Mesendoderm (in vitro differentiated cells): ENCODE data around the gene EPGN.
A peak's percentile ranks its signal among the peaks of the same experiment; 100 is the strongest.

Source experiments
- DNase-seq: peaks from one replicate; pipeline ENCODE4 v3.0.0; 2013
- H2AK5ac ChIP-seq: 2 replicates; pipeline ENCODE4 v1.6.1; 2013; ENCODE audit warnings: low read length, inconsistent platforms
- H2BK120ac ChIP-seq: 2 replicates; pipeline ENCODE4 v1.6.1; 2013; ENCODE audit warnings: low read depth, mild to moderate bottlenecking, low read length, moderate library complexity, mixed read lengths
- H2BK15ac ChIP-seq: replicated peaks from 2 replicates; pipeline ENCODE4 v1.6.1; 2013; ENCODE audit warnings: low read depth, mild to moderate bottlenecking, moderate library complexity
- H2BK5ac ChIP-seq: 2 replicates; pipeline ENCODE4 v1.6.1; 2013; ENCODE audit warnings: low read length, inconsistent platforms
- H3K18ac ChIP-seq: 2 replicates; pipeline ENCODE4 v1.6.1; 2013; ENCODE audit warnings: mild to moderate bottlenecking, low read length, mixed read lengths
- H3K23ac ChIP-seq: one replicate; pipeline ENCODE4 v1.6.1; 2013; ENCODE audit warnings: low read length
- H3K27ac ChIP-seq: 2 replicates; pipeline ENCODE4 v1.5.1; 2013; ENCODE audit warnings: low read depth, mild to moderate bottlenecking, inconsistent platforms, low read length, moderate library complexity
- H3K27me3 ChIP-seq: 2 replicates; pipeline ENCODE4 v1.6.1; 2013; ENCODE audit warnings: low read length, control low read depth, mild to moderate bottlenecking, inconsistent platforms; ENCODE audit not compliant: insufficient read depth, poor library complexity
- H3K36me3 ChIP-seq: 2 replicates; pipeline ENCODE4 v1.6.1; 2013; ENCODE audit warnings: low read length, inconsistent platforms; ENCODE audit not compliant: control insufficient read depth, insufficient read depth
- H3K4ac ChIP-seq: one replicate; pipeline ENCODE4 v1.6.1; 2013; ENCODE audit warnings: low read depth, mild to moderate bottlenecking, low read length, moderate library complexity
- H3K4me1 ChIP-seq: 2 replicates; pipeline ENCODE4 v1.6.1; 2013; ENCODE audit warnings: low read depth, low read length, inconsistent platforms; ENCODE audit not compliant: control insufficient read depth
- H3K4me2 ChIP-seq: 2 replicates; pipeline ENCODE4 v1.6.1; 2013; ENCODE audit warnings: low read length
- H3K4me3 ChIP-seq: 2 replicates; pipeline ENCODE4 v1.5.1; 2013; ENCODE audit warnings: mild to moderate bottlenecking, low read length
- H3K56ac ChIP-seq: one replicate; pipeline ENCODE4 v1.6.1; 2013; ENCODE audit warnings: low read length
- H3K79me1 ChIP-seq: 2 replicates; pipeline ENCODE4 v1.6.1; 2013; ENCODE audit warnings: low read length, inconsistent platforms
- H3K79me2 ChIP-seq: 2 replicates; pipeline ENCODE4 v1.6.1; 2013; ENCODE audit warnings: mild to moderate bottlenecking, low read length; ENCODE audit not compliant: control insufficient read depth, insufficient read depth
- H3K9ac ChIP-seq: 2 replicates; pipeline ENCODE4 v1.6.1; 2013; ENCODE audit warnings: low read length, inconsistent platforms
- H4K5ac ChIP-seq: one replicate; pipeline ENCODE4 v1.6.1; 2013; ENCODE audit warnings: low read length
- H4K8ac ChIP-seq: one replicate; pipeline ENCODE4 v1.6.1; 2013; ENCODE audit warnings: low read depth, mild to moderate bottlenecking, control low read depth, low read length, moderate library complexity
- WGBS: extraction: QIAGEN DNeasy Blood & Tissue Kit; methylation state at CpG from one replicate; pipeline ENCODE4 v1.1.7; 2013; ENCODE audit warnings: low lambda C conversion rate, missing lambda C conversion rate; ENCODE audit not compliant: insufficient coverage; ENCODE audit errors: extremely low coverage; 5-methylcytosine and 5-hydroxymethylcytosine counted together

The EPGN gene

DNA sequence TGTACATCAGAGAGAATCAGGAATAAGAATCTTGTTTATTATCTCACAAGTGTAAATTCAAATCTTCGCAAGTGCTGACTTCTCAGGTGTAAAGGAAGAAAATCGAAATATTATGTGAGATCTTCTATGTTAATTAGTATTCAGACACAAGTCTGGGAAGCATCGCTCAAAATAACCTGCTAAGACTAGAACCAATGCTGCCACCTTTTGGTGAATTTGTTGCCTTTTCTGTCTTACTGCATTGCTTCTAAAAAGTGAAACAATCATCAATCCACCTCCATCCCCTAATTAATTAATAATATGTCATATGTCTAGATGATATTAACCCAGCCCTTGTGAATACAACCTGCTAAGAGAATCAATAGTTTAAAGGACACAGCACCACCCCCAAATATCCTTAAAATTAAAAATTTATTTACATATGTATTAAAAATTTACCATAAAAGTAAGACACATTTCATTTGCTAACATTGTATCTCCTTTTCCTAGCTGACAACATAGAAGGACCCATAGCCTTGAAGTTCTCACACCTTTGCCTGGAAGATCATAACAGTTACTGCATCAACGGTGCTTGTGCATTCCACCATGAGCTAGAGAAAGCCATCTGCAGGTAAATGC lies 3.5 kb downstream of the EPGN start:
- H3K56ac ChIP-seq: no peak overlapping the region
- no peaks in the 10 kb centered on the region for H3K27me3 ChIP-seq
- no peaks in the 10 kb centered on the region for H3K4me1 ChIP-seq
- no peak overlapping the region for H3K9ac ChIP-seq
- H2AK5ac ChIP-seq: no peak overlapping the region
- H2BK15ac ChIP-seq: no peak overlapping the region
- H3K79me2 ChIP-seq: no peaks in the 10 kb centered on the region
- H3K79me1 ChIP-seq: no peaks in the 10 kb centered on the region
- H4K8ac ChIP-seq: no peak overlapping the region
- no CpG with 5 or more reads among the region's 4 CpGs for WGBS
- peak; percentile 68 for DNase-seq
- no peak overlapping the region for H3K4ac ChIP-seq
- H2BK5ac ChIP-seq: no peak overlapping the region
- H3K27ac ChIP-seq: no peak overlapping the region
- H4K5ac ChIP-seq: no peak overlapping the region
- no peak overlapping the region for H3K4me2 ChIP-seq
- no peak overlapping the region for H3K23ac ChIP-seq
- no peak overlapping the region for H3K18ac ChIP-seq
- H3K36me3 ChIP-seq: no peaks in the 10 kb centered on the region
- no peak overlapping the region for H2BK120ac ChIP-seq
- no peak overlapping the region for H3K4me3 ChIP-seq

DNA sequence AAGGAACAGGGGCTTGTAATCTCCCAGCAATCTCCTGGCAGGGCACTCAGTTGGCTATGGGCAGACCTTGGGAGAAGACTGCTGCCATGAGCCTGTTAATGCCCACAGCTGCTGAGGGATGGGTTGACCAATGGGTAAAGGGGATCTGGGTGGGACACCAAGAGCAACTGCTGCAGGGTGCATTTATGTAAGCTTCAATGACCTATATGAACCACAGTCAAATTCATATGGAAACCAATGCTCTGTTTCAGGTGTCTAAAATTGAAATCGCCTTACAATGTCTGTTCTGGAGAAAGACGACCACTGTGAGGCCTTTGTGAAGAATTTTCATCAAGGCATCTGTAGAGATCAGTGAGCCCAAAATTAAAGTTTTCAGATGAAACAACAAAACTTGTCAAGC lies 6.1 kb downstream of the EPGN start:
- Histone ChIP-seq H2BK5ac (no peak overlapping the region), H2BK120ac (no peak overlapping the region), H3K4me1 (no peaks in the 10 kb centered on the region), H3K23ac (no peak overlapping the region), H3K9ac (no peak overlapping the region), H3K18ac (no peak overlapping the region), H2BK15ac (no peak overlapping the region), H3K4me3 (no peak overlapping the region), H3K4me2 (no peak overlapping the region), H4K5ac (no peak overlapping the region), H3K4ac (no peak overlapping the region), H3K79me2 (no peaks in the 10 kb centered on the region), H2AK5ac (no peak overlapping the region), H3K56ac (no peak overlapping the region), H3K27ac (no peak overlapping the region), H4K8ac (no peak overlapping the region), H3K36me3 (no peaks in the 10 kb centered on the region), H3K79me1 (no peaks in the 10 kb centered on the region), H3K27me3 (no peaks in the 10 kb centered on the region)
- no peak for DNase-seq
- WGBS: no CpG with 5 or more reads among the region's 2 CpGs

DNA sequence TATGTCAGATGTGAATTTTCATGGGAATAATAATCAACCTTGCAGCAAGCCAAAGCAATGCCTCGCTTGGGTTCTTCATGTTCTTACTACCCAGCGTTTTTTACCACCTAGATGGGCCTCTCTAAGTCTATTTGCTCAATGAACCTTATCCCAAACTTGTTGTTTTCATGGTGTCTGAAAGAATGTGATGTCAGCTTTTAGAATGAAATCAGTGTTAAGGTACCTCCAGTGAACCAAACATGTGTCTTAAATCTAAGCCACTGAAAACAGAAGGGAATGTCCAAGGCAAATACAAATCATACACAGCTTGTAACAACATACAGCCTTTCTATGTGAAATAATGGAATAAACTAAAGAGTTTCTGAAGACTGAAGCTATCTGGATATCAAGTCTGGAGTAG lies 6.7 kb downstream of the EPGN start:
- H3K4me1 ChIP-seq: no peaks in the 10 kb centered on the region
- no peak overlapping the region for H3K4me3 ChIP-seq
- H3K4me2 ChIP-seq: no peak overlapping the region
- H3K79me2 ChIP-seq: no peaks in the 10 kb centered on the region
- no peak overlapping the region for H3K18ac ChIP-seq
- H3K27me3 ChIP-seq: no peaks in the 10 kb centered on the region
- no peak overlapping the region for H2BK15ac ChIP-seq
- H4K5ac ChIP-seq: no peak overlapping the region
- no peak for DNase-seq
- no peak overlapping the region for H2BK120ac ChIP-seq
- no CpG with 5 or more reads among the region's 2 CpGs for WGBS
- H3K4ac ChIP-seq: no peak overlapping the region
- no peaks in the 10 kb centered on the region for H3K36me3 ChIP-seq
- H3K27ac ChIP-seq: no peak overlapping the region
- H2AK5ac ChIP-seq: no peak overlapping the region
- no peak overlapping the region for H3K56ac ChIP-seq
- no peak overlapping the region for H2BK5ac ChIP-seq
- H4K8ac ChIP-seq: no peak overlapping the region
- H3K23ac ChIP-seq: no peak overlapping the region
- no peaks in the 10 kb centered on the region for H3K79me1 ChIP-seq
- H3K9ac ChIP-seq: no peak overlapping the region

DNA sequence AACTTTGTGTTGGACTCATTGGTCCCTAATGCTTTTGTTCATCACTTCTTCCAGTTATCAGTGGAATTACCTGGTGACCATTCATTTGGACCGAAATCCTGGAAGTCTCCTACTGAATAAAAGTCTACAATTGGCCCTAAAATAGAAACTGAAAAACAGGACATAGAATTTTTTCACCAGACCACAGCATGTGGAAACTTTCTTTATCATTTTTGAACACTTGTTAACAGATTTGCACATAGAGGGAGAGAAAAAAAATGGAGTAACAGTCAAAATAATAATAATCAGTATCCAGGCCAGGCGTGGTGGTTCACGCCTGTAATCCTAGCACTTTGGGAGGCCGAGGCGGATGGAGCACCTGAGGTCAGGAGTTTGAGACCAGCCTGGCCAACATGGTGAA lies 7.1 kb downstream of the EPGN start:
- Histone ChIP-seq H3K9ac (no peak overlapping the region), H3K18ac (no peak overlapping the region), H3K36me3 (no peaks in the 10 kb centered on the region), H3K79me2 (no peaks in the 10 kb centered on the region), H3K27ac (no peak overlapping the region), H3K4me3 (no peak overlapping the region), H3K23ac (no peak overlapping the region), H4K5ac (no peak overlapping the region), H2BK15ac (no peak overlapping the region), H3K4ac (no peak overlapping the region), H2BK120ac (no peak overlapping the region), H3K4me2 (no peak overlapping the region), H4K8ac (no peak overlapping the region), H3K79me1 (no peaks in the 10 kb centered on the region), H3K56ac (no peak overlapping the region), H2AK5ac (no peak overlapping the region), H2BK5ac (no peak overlapping the region), H3K27me3 (no peaks in the 10 kb centered on the region), H3K4me1 (no peaks in the 10 kb centered on the region)
- DNase-seq: no peak
- no CpG with 5 or more reads among the region's 5 CpGs for WGBS

DNA sequence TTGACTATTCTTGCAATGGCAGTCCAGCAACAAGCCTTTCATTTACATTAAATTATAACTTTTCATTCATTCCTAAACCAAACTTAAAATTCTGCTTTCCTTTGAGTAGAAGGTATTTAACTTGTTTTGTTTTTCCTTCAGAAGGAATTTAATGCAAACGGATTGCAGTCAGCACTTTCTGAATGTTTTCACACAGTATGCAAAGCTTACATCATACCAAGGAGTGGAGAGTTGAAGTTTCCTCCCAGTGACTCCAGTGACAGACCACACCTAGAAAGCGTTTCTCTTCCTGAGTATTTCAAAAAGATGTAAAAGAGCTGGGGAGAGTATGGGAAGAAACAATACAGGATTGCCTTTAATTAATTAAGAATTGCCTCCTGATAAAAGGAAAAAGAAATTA lies 8.1 kb downstream of the EPGN start:
- Histone ChIP-seq H2AK5ac (no peak overlapping the region), H3K27me3 (no peaks in the 10 kb centered on the region), H3K4ac (no peak overlapping the region), H3K36me3 (no peaks in the 10 kb centered on the region), H3K79me1 (no peaks in the 10 kb centered on the region), H2BK15ac (no peak overlapping the region), H3K79me2 (no peaks in the 10 kb centered on the region), H3K4me2 (no peak overlapping the region), H3K56ac (no peak overlapping the region), H2BK120ac (no peak overlapping the region), H2BK5ac (no peak overlapping the region), H3K9ac (no peak overlapping the region), H4K5ac (no peak overlapping the region), H3K4me1 (no peaks in the 10 kb centered on the region), H3K23ac (no peak overlapping the region), H3K27ac (no peak overlapping the region), H3K18ac (no peak overlapping the region), H3K4me3 (no peak overlapping the region), H4K8ac (no peak overlapping the region)
- WGBS: no CpG with 5 or more reads among the region's 2 CpGs
- DNase-seq: peak; percentile 61

DNA sequence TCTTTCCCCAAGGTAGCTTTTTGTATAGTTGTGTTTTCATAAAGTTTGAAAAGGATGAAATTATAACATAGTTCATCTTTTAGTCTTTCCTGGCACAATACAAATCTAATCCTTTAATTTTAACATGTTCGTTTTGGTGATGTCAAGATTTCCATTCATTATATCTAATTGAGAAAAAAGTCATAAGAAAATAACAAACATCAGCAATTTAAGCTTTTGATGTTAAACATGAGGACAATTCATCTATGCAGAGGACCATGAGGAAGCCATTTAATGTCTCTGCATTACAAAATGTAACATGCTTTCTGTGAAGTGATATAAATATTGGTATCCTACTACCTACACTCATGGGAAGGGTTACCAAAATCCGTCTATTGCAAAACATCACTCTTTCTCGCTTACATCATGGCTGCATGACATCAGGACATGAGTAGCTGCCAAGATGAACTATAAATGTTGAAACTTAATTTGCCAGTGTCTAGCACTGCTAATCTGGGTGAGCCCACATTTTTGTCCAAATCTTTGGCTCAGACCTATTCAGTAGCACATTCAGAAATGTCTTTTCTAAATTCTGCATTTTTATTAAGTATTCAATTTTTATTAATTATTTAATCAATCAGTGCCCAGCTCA lies 9.5 kb downstream of the EPGN start:
- H2BK120ac ChIP-seq: no peak overlapping the region
- H3K9ac ChIP-seq: no peak overlapping the region
- H2BK5ac ChIP-seq: no peak overlapping the region
- H4K5ac ChIP-seq: no peak overlapping the region
- no peak overlapping the region for H3K23ac ChIP-seq
- no peak overlapping the region for H2BK15ac ChIP-seq
- H3K4me1 ChIP-seq: no peaks in the 10 kb centered on the region
- no CpG with 5 or more reads among the region's 3 CpGs for WGBS
- H3K79me1 ChIP-seq: no peaks in the 10 kb centered on the region
- H3K18ac ChIP-seq: no peak overlapping the region
- no peak overlapping the region for H3K4me3 ChIP-seq
- no peak overlapping the region for H2AK5ac ChIP-seq
- no peak for DNase-seq
- no peaks in the 10 kb centered on the region for H3K36me3 ChIP-seq
- H3K4ac ChIP-seq: no peak overlapping the region
- H4K8ac ChIP-seq: no peak overlapping the region
- no peak overlapping the region for H3K56ac ChIP-seq
- no peak overlapping the region for H3K27ac ChIP-seq
- no peaks in the 10 kb centered on the region for H3K79me2 ChIP-seq
- H3K4me2 ChIP-seq: no peak overlapping the region
- H3K27me3 ChIP-seq: no peaks in the 10 kb centered on the region
